ENCODE data around the gene FLOT1. TPM values are rescaled to one million over a fixed set of nuclear protein-coding genes. Genes with fewer than 3 reads are reported as not detected.

FLOT1 gene
- 100 to 1,000 TPM; 115 to 214 (median 166) TPM for total RNA-seq

GRCh38 chr6:30742316-30743098 lies at the start of gene FLOT1:
FLOT1 (minus strand) TSS chr6:30742687; CDS start chr6:30742189, 498 bp downstream.
- 0% methylated on average over 19 of the region's 66 CpGs for WGBS
- peak within 1 kb of the TSS; percentile 90 to 99 (median 90) for H3K27ac ChIP-seq (replicated peaks in 1 of 4)
- intact Hi-C loops (cut with DNase I): loop anchor here (5.0 kb wide), 2 partner anchors 80 to 135 kb away; no protein-coding TSS in a partner anchor

GRCh38 chr6:30790724-30791383 lies 48.4 kb upstream of the FLOT1 start:
- no peak overlapping the region for H3K27ac ChIP-seq (replicated peaks in 1 of 4)
- H3K27me3 ChIP-seq: no peaks in the 10 kb centered on the region
- H3K4me3 ChIP-seq: no peak overlapping the region
- WGBS: 92% methylated on average over 4 of the region's 4 CpGs
- intact Hi-C loops (cut with DNase I): no loop called here
- peaks cover 0 to 4% (median 2%) of the 10 kb centered on the region in 4 donors for H3K4me1 ChIP-seq
- no peaks in the 10 kb centered on the region for H3K9me3 ChIP-seq
- no peak for DNase-seq (ENCODE audit: extremely low spot score)
- no peaks in the 10 kb centered on the region for H3K36me3 ChIP-seq
- TF ChIP-seq EP300 (IDR thresholded peaks at IDR 0.05) (no peak), POLR2AphosphoS5 (IDR thresholded peaks at IDR 0.05) (no peak), CTCF (IDR thresholded peaks at IDR 0.05) (no peak), POLR2A (IDR thresholded peaks at IDR 0.05; ENCODE audit: low read depth) (no peak)

More at GRCh38 chr6:30742316-30743098, at the start of gene FLOT1:
- peak; percentile 86 for TF ChIP-seq POLR2A (IDR thresholded peaks at IDR 0.05; ENCODE audit: low read depth)
- no peak for TF ChIP-seq EP300 (IDR thresholded peaks at IDR 0.05)
- TF ChIP-seq CTCF (IDR thresholded peaks at IDR 0.05): no peak
- peak; percentile 89 to 90 for TF ChIP-seq POLR2AphosphoS5 (IDR thresholded peaks at IDR 0.05)
- Histone ChIP-seq H3K4me1 (peaks cover 40 to 66% (median 54%) of the 10 kb centered on the region in 4 donors), H3K4me3 (peak within 1 kb of the TSS; percentile 69 to 91 (median 84)), H3K9me3 (no peaks in the 10 kb centered on the region), H3K27me3 (no peaks in the 10 kb centered on the region), H3K36me3 (peaks cover 19 to 39% (median 37%) of the 10 kb centered on the region in 4 donors)
- peak; percentile 99 for DNase-seq (ENCODE audit: extremely low spot score)

DNA sequence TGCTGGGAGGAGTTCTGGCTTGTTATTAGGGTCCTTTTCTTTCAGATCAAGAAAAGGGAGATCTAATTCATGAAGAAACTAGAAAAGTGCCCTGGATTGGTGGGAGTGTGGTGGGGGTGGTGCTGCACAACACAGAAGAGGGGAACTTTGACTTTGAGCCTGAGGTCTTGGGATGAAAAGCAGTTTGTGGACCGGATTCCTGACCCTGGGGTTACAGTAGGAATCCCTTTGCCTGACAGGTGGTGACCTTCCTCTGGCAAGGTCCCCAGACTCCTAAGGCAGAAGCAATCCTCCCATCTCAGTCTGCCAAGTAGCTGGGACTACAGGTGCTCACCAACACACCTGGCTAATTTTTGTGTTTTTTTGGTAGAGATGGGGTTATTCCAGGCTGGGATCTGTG lies 47.1 kb upstream of the FLOT1 start:
- H3K4me1 ChIP-seq: peaks cover 0 to 4% (median 2%) of the 10 kb centered on the region in 4 donors
- intact Hi-C loops (cut with DNase I): no loop called here
- no peak for DNase-seq (ENCODE audit: extremely low spot score)
- H3K27me3 ChIP-seq: no peaks in the 10 kb centered on the region
- TF ChIP-seq EP300 (IDR thresholded peaks at IDR 0.05): no peak
- no peak for TF ChIP-seq CTCF (IDR thresholded peaks at IDR 0.05)
- no peak for TF ChIP-seq POLR2A (IDR thresholded peaks at IDR 0.05; ENCODE audit: low read depth)
- TF ChIP-seq POLR2AphosphoS5 (IDR thresholded peaks at IDR 0.05): no peak
- no peaks in the 10 kb centered on the region for H3K36me3 ChIP-seq
- no peaks in the 10 kb centered on the region for H3K9me3 ChIP-seq
- H3K4me3 ChIP-seq: no peak overlapping the region
- no peak overlapping the region for H3K27ac ChIP-seq (replicated peaks in 1 of 4)
- 7% methylated on average over 1 of the region's 1 CpG for WGBS

DNA sequence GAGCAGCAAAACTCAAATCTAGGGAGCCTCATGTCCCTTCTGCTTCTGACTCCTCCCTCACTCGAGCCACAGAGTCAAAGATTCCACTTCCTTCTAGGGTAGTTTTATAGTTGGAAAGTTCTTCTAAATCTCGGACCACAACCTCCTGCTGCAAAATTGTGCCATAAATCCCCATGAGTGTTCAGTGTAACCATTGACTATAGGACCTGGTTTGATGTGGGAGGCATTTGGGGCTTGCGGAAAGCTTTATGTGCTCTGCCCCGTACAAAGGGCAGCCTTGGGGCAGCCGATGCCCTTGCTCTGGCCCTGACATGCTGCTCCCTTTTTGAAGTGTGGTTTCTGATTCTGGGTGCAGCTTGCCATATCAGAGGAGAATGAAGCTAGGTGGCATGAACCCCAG lies 45.5 kb upstream of the FLOT1 start:
- Histone ChIP-seq H3K27ac (replicated peaks in 1 of 4) (no peak overlapping the region), H3K36me3 (no peaks in the 10 kb centered on the region), H3K4me3 (no peak overlapping the region), H3K27me3 (no peaks in the 10 kb centered on the region), H3K9me3 (no peaks in the 10 kb centered on the region), H3K4me1 (peaks cover 0 to 5% (median under 1%) of the 10 kb centered on the region in 4 donors)
- TF ChIP-seq POLR2A (IDR thresholded peaks at IDR 0.05; ENCODE audit: low read depth) (no peak), POLR2AphosphoS5 (IDR thresholded peaks at IDR 0.05) (peak; percentile 11 to 13), CTCF (IDR thresholded peaks at IDR 0.05) (no peak)
- intact Hi-C loops (cut with DNase I): no loop called here
- 71% methylated on average over 5 of the region's 5 CpGs for WGBS
- no peak for DNase-seq (ENCODE audit: extremely low spot score)

All from esophagus muscularis mucosa (tissue), 4 donors.